GM21381 (cell line): ENCODE measurements around the gene SLC35G6.
"Not testable (repeated sequence)": the region's sequence is repeated elsewhere in the genome, so short reads cannot be mapped to it uniquely, and the experiment has no call there.

Source experiments
- ATAC-seq: cut with Tn5 transposase; IDR thresholded peaks from one replicate; pipeline ENCODE4 v1.9.1; 2021; ENCODE audit warnings: mild to moderate bottlenecking, moderate library complexity; ENCODE audit not compliant: unreplicated experiment

SLC35G6 gene

DNA sequence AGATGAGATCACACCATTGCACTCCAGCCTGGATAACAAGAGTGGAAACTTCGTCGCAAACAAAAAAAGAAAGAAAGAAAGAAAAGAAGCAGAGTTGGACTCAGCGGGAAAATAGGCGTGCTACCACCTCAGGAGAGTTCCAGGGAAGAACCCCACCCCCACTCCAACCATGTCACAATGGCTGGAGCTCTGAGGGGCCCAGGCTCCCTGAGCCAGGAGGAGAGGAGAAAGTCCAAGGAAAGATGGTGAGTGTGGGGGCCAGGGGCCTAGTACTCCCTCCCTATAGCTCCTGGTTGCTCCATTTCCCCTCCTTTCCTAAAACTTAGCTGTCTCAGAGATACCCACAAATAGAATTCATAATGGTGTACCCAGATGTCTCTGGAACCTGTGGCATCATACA is at the start of gene SLC35G6:
SLC35G6 (plus strand) TSS at position 172 of the 400 bp plus-strand sequence; CDS start at position 243, 71 bp downstream.
- not testable (repeated sequence) for ATAC-seq

DNA sequence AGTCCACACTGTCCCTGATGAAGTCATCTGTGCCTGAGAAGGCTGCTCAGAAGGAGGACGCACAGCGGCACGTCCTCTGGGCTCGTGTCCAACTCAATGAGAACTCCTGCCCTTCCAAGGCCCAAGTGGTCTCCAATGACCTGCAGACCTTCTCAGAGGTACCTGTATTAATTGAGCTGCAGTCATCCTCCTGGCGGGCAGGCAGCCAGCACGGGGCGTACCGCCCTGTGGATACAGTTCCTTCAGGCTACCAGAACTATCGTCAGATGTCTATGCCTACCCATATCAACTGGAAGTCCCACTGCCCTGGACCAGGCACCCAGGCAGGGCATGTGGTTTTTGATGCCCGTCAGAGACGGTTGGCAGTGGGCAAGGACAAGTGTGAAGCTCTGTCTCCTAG is 49.0 kb upstream of the SLC35G6 start:
- no peak for ATAC-seq

DNA sequence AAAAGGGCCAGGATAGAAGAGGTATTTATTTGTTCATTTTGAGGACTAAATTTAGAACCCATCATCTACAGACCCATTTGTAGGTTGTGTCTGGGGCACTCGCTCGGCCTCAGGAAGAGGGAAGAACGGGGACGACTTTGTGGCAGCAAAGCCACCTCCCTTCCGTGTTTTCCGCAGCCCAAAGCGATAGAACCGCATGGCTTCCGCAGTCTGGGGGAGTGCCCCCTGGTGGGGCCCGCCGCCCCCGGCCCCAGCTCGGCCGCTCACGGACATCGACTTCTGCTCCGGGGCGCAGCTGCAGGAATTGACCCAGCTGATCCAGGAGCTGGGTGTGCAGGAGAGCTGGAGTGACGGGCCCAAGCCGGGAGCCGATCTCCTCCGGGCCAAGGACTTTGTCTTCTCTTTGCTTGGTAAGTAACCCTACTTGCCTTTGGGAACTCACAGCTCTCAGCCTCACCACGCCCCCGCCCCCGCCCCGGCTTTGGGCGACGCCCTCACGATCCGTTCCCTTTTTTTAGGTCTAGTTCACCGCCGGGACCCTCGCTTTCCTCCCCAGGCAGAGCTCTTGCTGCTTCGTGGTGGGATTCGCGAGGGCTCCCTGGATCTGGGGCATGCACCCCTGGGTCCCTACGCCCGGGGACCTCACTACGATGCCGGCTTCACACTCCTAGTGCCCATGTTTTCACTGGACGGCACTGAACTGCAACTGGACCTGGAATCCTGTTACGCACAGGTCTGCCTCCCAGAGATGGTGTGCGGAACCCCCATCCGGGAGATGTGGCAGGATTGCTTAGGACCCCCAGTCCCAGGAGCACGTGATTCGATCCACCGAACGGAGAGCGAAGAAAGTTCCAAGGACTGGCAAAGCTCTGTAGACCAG is 45.3 kb upstream of the SLC35G6 start:
- ATAC-seq, result peak; percentile 21

DNA sequence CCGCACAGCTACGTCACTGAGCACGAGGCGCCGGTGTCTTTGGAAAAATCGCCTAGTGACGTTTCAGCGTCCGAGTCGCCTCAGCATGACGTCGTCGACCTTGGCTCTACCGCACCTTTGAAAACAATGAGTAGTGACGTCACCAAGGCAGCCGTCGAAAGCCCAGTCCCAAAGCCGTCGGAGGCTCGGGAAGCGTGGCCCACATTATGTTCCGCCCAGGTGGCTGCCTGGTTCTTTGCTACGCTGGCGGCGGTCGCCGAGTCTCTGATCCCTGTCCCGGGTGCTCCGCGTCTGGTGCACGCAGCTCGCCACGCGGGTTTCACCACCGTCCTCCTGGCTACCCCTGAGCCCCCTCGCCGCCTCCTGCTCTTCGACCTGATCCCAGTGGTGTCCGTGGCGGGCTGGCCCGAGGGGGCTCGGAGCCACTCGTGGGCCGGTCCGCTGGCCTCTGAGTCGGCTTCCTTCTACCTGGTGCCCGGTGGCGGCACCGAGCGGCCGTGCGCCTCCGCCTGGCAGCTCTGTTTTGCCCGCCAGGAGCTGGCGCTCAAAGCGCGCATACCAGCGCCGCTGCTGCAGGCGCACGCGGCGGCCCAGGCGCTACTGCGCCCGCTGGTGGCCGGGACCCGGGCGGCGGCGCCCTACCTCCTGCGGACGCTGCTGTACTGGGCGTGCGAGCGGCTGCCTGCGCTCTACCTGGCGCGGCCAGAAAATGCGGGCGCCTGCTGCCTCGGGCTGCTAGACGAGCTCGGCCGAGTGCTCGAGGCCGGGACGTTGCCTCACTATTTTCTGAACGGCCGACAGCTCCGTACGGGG is 44.5 kb upstream of the SLC35G6 start:
- ATAC-seq, result no peak

DNA sequence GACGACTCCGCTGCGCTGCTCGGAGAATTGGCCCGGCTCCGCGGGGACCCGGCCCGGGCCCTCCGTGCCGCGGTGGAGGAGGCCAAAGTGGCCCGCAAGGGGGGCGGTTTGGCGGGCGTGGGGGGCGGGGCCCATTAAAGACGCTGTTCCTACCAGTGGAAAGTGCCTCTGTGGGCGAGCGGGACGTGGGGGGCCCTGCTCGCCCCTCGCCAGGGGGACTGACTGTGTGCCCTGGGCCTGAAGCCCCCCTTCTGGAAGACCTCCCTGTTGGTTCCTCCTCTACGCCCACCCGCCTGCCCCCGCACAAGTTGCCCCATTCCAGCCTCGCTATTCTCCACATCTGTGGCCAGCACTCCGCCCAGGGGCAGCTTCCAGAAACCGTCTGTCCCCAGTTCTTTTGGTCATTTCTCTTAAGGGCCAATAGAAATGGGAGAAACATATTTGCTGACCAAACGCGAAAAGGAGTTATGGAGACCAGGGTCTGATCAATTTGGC is 43.8 kb upstream of the SLC35G6 start:
- no peak for ATAC-seq

DNA sequence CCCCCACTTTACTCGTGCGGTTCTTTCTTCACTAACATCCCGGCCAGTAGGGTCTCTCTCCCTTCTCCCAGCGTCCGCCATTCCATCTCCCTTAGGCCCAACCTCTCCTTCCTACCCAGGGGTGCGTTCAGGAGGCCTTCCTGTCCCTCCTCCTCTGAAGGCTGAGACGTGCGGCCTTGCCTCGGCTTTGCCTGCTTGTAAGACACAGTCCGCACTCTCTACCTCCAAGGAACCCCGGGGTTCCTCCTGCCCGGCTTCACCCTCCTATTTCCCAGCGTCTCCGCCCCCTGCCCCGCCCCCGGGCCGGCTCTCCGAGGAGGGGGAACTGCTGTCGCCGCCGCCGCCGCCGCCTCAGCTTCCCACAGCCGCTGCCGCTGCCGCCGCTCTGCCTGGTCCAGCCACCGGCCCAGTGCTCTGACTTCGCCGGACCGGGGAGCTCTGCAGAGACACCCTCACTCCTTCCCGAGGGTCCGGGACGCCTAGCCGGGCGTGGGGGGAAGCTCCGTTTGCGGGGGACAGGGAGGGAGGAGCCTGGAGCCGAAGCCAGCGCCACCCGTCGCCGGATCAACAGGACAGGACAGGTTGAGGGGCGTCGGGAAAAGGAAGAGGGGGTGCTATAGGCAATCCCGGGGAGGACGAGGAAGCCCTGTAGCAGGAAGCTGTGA is 43.2 kb upstream of the SLC35G6 start:
- ATAC-seq, result no peak

DNA sequence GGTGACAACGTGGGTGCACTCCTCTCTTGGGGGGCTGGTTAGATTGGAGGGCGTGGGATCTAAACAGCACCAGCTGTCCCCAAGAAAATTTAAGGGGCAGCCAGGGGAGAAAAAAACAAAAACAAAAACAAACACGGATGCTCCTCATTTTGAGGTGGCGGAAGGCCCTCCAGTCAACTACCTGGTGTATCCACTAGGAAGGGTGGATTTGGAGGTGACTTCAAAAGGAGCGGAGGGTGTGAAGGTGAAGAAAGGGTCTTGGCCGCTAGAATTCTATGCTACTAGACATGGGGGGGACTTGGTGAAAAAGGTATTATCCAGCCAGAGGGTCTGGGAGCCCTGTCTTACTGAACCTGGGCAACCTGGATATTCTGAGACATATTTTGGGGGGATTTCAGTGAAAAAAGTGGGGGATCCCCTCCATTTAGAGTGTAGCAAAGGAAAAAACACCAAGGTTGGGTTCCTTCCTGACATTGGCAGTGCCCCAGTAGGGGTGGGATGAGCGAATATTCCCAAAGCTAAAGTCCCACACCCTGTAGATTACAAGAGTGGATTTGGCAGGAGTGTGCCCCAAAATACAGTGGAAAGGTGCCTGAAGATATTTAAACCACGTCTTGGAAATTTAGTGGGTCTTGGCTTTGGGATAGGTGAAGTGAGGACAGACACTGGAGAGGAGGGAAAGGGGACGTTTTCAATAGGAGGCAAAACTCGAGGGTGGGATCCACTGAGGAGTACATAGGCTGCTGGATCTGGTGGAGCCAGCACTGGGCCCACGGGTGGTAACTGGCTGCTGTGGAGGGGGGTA is 42.4 kb upstream of the SLC35G6 start:
- ATAC-seq, result no peak

DNA sequence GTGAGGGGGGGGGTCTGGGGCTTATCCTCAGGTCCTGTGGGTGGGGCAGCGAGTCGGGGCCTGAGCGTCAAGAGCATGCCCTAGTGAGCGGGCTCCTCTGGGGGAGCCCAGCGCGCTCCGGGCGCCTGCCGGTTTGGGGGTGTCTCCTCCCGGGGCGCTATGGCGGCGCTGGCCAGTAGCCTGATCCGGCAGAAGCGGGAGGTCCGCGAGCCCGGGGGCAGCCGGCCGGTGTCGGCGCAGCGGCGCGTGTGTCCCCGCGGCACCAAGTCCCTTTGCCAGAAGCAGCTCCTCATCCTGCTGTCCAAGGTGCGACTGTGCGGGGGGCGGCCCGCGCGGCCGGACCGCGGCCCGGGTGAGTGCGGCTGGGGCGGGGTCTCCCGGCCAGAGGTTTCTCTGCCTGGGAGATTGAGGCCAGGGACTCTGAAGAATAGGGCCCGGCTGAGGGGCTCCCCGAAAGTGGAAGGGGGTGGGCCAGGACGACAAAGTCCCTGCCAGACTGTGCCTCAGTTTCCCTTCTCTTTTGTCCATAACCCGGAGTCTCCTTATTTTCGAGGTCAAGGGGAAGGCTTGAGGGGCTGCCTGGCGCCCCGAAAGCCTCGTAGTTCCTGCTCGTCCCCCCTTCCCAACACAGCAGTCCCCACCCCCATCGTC is 41.7 kb upstream of the SLC35G6 start, which contains the start of gene FGF11:
FGF11 (plus strand) TSS at position 51 of the 651 bp plus-strand sequence; CDS start at position 160, 109 bp downstream.
- no peak for ATAC-seq

DNA sequence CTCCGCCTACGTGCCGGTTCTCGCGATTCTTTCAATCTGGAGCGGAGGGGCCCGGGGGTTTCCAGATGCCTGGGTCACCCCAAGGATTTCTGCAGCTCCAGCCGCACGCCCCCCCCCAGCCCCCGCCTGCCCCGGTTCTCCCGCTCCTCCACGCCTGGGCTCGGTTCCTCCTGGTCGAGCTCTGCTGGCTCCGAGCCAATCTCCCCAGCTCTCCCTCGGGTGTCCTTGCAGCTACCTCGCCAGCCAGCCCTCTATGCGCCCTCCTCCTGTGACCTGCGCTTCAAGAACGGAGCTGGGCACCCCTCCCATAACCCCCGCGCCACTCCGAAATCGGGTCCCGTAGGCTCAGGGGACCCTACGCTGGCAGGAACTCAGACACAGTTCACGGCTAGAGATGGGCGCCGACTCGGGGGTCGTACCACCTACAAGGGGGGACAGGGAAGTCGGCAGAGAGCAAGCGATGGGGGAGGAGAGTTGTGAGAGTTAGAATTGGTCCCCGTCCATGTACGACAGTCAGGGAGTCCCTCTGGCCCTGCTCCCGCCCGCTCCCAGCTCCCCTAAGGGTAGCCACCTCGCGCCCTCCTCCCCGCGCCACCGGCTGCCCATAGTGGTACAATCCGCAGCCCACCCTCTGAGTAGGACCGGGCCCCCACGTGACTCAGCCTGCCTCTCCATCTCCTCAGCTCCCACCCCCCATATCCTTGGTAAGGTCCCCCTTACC is 41.0 kb upstream of the SLC35G6 start:
- ATAC-seq, result no peak

DNA sequence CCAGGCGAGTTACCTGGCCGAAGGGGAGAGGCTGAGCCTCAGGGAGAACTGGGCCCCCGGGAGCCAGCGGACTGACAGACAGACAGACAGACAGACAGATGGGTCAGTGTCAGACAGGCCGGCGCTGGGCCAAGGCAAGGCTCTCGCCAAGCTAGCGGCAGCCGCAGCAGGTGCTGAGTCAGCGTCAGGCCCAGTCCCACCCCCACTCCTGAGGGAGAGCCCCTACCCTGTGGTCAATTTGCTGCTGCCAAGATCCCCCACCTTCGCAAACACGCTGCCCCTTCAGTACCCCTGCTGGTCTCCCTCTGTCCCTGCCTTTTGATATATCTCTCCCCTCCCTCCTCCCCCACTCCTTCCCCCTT is 40.4 kb upstream of the SLC35G6 start:
- no peak for ATAC-seq

DNA sequence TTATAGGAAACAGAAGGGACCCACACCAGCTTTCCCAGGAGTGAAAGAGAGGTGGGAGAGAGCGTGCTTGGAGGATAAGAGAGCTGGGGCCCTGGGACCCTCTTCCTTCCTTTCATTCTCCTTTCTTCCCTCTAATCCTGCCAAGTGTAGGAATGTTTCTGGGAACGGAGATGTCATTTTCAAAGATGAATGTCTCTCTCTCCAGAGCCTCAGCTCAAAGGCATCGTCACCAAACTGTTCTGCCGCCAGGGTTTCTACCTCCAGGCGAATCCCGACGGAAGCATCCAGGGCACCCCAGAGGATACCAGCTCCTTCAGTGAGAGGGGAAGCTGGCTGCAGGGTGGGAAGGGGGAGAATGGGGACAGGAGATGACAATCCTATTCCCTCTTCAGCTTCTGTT is 40.0 kb upstream of the SLC35G6 start:
- ATAC-seq, result no peak

DNA sequence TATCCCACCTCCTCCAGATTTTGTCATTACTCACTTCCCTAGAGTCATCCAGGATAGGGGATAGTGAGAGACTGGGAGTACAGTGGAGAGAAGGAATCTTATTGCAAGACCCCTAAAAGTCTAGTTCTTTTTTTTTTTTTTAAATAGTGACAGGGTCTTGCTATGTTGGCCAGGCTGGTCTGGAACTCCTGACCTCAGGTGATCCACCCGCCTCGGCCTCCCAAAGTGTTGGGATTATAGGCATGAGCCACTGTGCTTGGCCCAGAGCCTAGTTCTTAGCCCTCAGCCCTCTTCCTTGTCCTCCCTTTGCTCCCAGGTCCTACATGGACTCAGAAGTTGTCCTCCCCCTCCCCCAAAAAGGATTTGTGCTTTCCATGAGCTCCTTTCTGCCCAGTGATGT is 39.1 kb upstream of the SLC35G6 start:
- ATAC-seq, result no peak

DNA sequence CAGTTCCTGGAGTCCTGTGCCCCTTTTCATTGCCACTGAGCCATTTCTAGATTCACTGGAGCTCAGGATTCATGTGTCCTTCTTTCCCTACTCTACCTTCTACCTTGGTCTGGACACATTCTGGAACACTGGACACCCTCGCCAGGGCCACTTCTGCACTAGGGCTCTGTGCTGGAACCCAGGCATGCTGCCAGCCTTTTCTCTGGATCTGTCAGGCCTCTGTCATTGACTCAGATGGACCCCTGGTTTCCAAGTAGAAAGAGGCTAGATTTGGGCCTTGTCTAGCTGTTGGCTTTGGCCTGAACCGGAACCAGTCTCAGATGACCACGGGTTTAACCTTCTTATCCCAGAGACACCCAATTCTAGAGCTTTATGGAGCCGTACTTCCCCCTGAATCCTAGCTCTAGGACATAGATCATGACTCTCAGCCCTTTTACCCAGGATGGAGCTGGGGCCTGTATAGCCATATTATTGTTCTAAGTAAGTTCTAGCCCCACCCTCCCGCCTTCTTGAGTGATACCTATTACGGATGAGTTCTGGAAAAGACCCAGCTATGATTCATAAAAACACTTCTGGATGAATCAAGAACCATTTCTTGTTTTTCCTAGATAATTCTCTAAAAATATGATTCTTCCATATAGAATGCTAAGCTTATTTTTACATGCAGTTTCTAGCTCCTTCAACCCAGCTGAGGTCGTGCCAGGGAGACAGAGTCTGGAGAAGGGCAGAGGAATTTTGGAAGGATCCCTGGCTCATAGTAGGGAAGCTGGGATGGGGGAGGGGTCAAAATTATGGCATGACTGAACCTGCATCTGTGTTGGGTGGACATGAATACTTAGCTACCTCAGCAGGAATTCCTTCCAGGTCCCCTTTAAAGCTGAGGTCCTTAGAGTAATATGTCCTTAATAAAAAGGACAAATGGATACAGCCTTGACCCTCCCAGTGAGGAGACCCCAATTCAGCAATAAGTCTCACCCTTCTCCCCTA is 37.5 kb upstream of the SLC35G6 start:
- ATAC-seq, result no peak

DNA sequence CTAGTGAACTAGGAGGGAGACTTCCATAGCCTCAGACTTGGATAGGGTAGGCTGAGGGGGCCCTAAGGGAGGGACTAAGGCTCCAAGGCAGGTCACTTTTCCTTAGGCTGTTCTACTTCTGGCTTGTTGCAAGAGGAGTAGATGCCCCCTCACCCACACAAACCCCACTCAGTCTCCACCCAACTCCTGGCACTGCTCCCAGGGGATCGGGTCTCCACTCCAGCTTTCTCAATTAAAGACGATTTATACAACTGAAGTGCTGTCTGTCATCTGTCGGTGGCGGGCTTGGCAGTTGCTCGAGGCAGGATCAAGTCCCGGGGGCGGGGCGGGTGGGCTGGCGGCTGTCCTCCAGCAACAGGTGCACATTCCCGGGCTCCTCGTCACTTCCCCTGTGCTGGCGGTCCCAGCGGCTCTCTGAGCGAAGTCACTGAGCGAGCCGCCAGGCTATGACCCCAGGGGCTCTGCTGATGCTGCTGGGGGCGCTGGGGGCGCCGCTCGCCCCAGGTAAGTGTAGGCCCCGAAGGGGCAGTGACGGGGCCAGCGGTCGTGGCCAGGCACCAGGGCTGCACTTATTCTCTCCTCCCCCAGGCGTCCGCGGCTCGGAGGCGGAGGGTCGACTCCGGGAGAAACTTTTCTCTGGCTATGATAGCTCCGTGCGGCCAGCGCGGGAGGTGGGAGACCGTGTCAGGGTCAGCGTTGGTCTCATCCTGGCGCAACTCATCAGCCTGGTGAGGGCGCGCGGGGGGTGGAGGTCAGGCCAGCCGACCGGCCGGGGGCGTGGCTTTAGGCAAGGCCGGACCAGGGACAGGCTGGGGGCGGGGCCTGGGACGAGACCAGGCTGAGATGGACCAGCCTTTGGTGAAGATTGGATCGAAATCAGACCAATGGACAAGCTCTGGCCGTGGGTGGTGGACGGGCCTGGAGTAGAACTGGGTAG is 36.3 kb upstream of the SLC35G6 start, which contains the start of gene CHRNB1:
CHRNB1 (plus strand) TSS at position 380 of the 937 bp plus-strand sequence; CDS start at position 447, 67 bp downstream.
- no peak for ATAC-seq

DNA sequence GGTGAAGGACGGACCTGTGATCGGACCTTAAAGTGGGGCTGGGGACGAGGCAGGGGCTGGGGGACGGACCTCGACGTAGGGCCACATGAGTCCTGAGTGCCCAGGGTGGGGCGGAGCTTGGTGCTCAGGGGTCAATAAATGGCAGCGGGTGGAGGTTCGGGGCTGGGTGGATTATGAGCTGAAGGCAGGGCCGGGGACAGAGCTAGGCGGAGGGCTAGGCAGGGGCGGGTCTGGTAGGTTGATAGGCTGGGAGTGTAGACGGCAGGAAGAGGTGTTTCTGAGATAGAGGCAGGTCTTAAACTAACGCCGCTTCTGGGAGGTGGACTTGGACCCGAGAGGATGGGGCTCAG is 35.7 kb upstream of the SLC35G6 start:
- no peak for ATAC-seq

DNA sequence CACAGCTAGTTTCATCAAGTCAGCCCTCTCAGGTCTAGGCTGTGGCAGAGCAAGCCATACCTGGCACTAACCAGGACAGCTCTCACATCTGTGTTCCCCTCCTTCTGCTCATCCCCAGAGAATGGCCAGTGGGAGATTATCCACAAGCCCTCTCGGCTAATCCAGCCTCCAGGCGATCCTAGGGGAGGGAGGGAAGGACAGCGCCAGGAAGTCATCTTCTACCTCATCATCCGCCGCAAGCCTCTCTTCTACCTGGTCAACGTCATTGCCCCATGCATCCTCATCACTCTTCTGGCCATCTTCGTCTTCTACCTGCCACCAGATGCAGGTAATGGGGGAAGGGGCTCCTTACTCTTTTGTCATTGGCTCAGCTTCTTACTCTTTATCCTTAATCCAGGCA is 32.8 kb upstream of the SLC35G6 start:
- no peak for ATAC-seq
